SK-N-SH (cell line): ENCODE data around the gene CD248. TPM values are rescaled to one million over a fixed set of nuclear protein-coding genes. Genes with fewer than 3 reads are reported as not detected.
A peak's percentile ranks its signal among the peaks of the same experiment; 100 is the strongest.

Experiments used
- CTCF ChIA-PET: fragments of 300-600, 350-600 bp; formaldehyde crosslinking; extraction: SDS; loops from one replicate; lab custom pipeline; 2021; lab: Yijun Ruan, JAX
- POLR2A ChIA-PET: fragments of 350-600 bp; sonication (Branson Sonifier 250); formaldehyde crosslinking; extraction: SDS; loops from one replicate; lab custom pipeline; 2020; ENCODE audit warnings: antibody characterized with exemption, inconsistent platforms; lab: Yijun Ruan, JAX
- DNase-seq: peaks from one replicate; pipeline ENCODE4 v3.0.0; 2012
- H2AFZ ChIP-seq: fragments of 200-600 bp; sonication (generic); 2 replicates; pipeline ENCODE4 v1.8.1; 2016; ENCODE audit warnings: antibody characterized with exemption, mild to moderate bottlenecking, low read depth
- H3F3A ChIP-seq: fragments of 200-600 bp; sonication (generic); replicated peaks from 2 replicates; pipeline ENCODE3; 2016; ENCODE audit warnings: antibody characterized with exemption, mild to moderate bottlenecking; ENCODE audit not compliant: insufficient read depth
- H3K27ac ChIP-seq, 2 experiments: fragments of 200-500 bp in 1 of 2; fragments of 200-600 bp in 1 of 2; sonication (Bioruptor generic) in 1 of 2; sonication (generic), shearing (Covaris generic) in 1 of 2; 2 replicates each; pipeline versions ENCODE4 v1.5.1 to v1.6.1; 2014 to 2016; ENCODE audit warnings: low read depth in 2 of 2, inconsistent platforms in 1 of 2, low read length in 1 of 2, mild to moderate bottlenecking in 1 of 2, mixed read lengths in 1 of 2
- H3K27me3 ChIP-seq: fragments of 200-600 bp; sonication (generic), shearing (Covaris generic); 2 replicates; pipeline ENCODE4 v1.6.1; 2016; ENCODE audit warnings: mixed run types; ENCODE audit not compliant: insufficient read depth
- H3K36me3 ChIP-seq, 2 experiments: fragments of 200-500 bp in 1 of 2; fragments of 200-600 bp in 1 of 2; sonication (Bioruptor generic) in 1 of 2; sonication (generic) in 1 of 2; replicated peaks in 1 of 2; 2 replicates each; pipeline versions ENCODE3 to v1.5.1; 2014 to 2016; ENCODE audit warnings: low read length in 1 of 2, mild to moderate bottlenecking in 1 of 2; ENCODE audit not compliant: insufficient read depth in 2 of 2, control insufficient read depth in 1 of 2
- H3K4me1 ChIP-seq, 2 experiments: fragments of 200-500 bp in 1 of 2; fragments of 200-600 bp in 1 of 2; sonication (Bioruptor generic) in 1 of 2; sonication (generic), shearing (Covaris generic) in 1 of 2; 2 replicates each; pipeline versions ENCODE4 v1.5.1 to v1.6.1; 2014 to 2016; ENCODE audit warnings: low read depth in 1 of 2, low read length in 1 of 2, mixed run types in 1 of 2; ENCODE audit not compliant: insufficient read depth in 2 of 2, control insufficient read depth in 1 of 2
- H3K4me2 ChIP-seq: fragments of 200-600 bp; sonication (generic), shearing (Covaris generic); 2 replicates; pipeline ENCODE4 v1.6.1; 2017; ENCODE audit warnings: mixed run types
- H3K4me3 ChIP-seq, 2 experiments: fragments of 200-500 bp in 1 of 2; fragments of 200-600 bp in 1 of 2; sonication (Bioruptor generic) in 1 of 2; sonication (generic), shearing (Covaris generic) in 1 of 2; 2 replicates each; pipeline versions ENCODE4 v1.5.1 to v1.8.1; 2014 to 2016; ENCODE audit warnings: low read depth in 2 of 2, inconsistent platforms in 1 of 2, low read length in 1 of 2, mild to moderate bottlenecking in 1 of 2, mixed read lengths in 1 of 2, moderate library complexity in 1 of 2
- H3K79me2 ChIP-seq: fragments of 200-600 bp; sonication (generic); 2 replicates; pipeline ENCODE4 v1.8.1; 2017; ENCODE audit warnings: mild to moderate bottlenecking; ENCODE audit not compliant: insufficient read depth
- H3K9ac ChIP-seq: fragments of 200-600 bp; sonication (generic); 2 replicates; pipeline ENCODE4 v1.6.1; 2017; ENCODE audit warnings: mixed run types
- H3K9me2 ChIP-seq: fragments of 200-600 bp; sonication (generic); 2 replicates; pipeline ENCODE4 v1.6.1; 2017; ENCODE audit warnings: mixed run types
- H3K9me3 ChIP-seq: fragments of 200-600 bp; sonication (generic); 2 replicates; pipeline ENCODE4 v1.6.1; 2017; ENCODE audit warnings: mixed run types, mild to moderate bottlenecking, moderate library complexity
- H4K20me1 ChIP-seq: fragments of 200-600 bp; sonication (generic); 2 replicates; pipeline ENCODE4 v1.6.1; 2017; ENCODE audit warnings: mild to moderate bottlenecking, mixed run types; ENCODE audit not compliant: insufficient read depth
- CTCF ChIP-seq: fragments of 200-600 bp; sonication (generic); IDR thresholded peaks from 2 replicates; pipeline ENCODE4 v1.6.1; 2017; ENCODE audit warnings: antibody characterized with exemption, mild to moderate bottlenecking, moderate library complexity
- MXI1 ChIP-seq: IDR thresholded peaks from 2 replicates; pipeline ENCODE4 v1.6.1; 2012; ENCODE audit warnings: mild to moderate bottlenecking, low read depth, low read length, improper control_type of control experiment
- RAD21 ChIP-seq: IDR thresholded peaks from 2 replicates; pipeline ENCODE4 v1.6.1; 2012; ENCODE audit warnings: mild to moderate bottlenecking, low read length
- RCOR1 ChIP-seq: fragments of 150-350 bp; IDR thresholded peaks from 2 replicates; pipeline ENCODE4 v1.6.1; 2017; ENCODE audit warnings: antibody characterized with exemption, low read length
- SMC3 ChIP-seq: IDR thresholded peaks from 2 replicates; pipeline ENCODE4 v1.6.1; 2012; ENCODE audit warnings: low read depth, low read length, improper control_type of control experiment
- USF2 ChIP-seq: fragments of 150-350 bp; IDR thresholded peaks from 2 replicates; pipeline ENCODE4 v1.6.1; 2017; ENCODE audit warnings: antibody characterized with exemption, low read length, low read depth, borderline replicate concordance
- WGBS: methylation state at CpG from one replicate; pipeline ENCODE4 v1.1.6; 2017; ENCODE audit warnings: low lambda C conversion rate; 5-methylcytosine and 5-hydroxymethylcytosine counted together
- polyA plus RNA-seq, 3 experiments: library from polyadenylated mRNA; depleted of rRNA; stranded (reverse); fragments of >200 nt; gene quantifications; 2 replicates each; pipeline ENCODE4 v1.2.3, GENCODE V29; 2012
- TF ChIP-seq, protein P1 (sequence below): IDR thresholded peaks from 2 replicates; pipeline ENCODE4 v1.4.0; 2012; ENCODE audit warnings: low read depth, borderline replicate concordance
- TF ChIP-seq, protein P2 (sequence below): fragments of 150-350 bp; IDR thresholded peaks from 2 replicates; pipeline ENCODE4 v1.6.1; 2016; ENCODE audit warnings: mild to moderate bottlenecking, low read depth, low read length
- TF ChIP-seq, protein P3 (sequence below): IDR thresholded peaks from 2 replicates; pipeline ENCODE4 v1.6.1; 2012; ENCODE audit warnings: mild to moderate bottlenecking, low read depth, low read length, moderate library complexity

CD248 gene
- polyA plus RNA-seq, 1 of the 3 experiments (the other 2 are of a cell fraction), result 7.7 TPM

- Histone ChIP-seq H3K4me1 (peaks cover 25 to 64% of the 10 kb centered on the region in 2 experiments), H3K27ac (peak overlapping the region; percentile 94 to 100), H3F3A (peaks cover 15% of the 10 kb centered on the region), H3K79me2 (no peaks in the 10 kb centered on the region), H3K27me3 (no peaks in the 10 kb centered on the region), H3K4me2 (peak overlapping the region; percentile 80), H2AFZ (peak overlapping the region; percentile 53; the same call in 1 of the 2 replicates), H3K9ac (peak overlapping the region; percentile 75), H3K9me3 (no peaks in the 10 kb centered on the region), H4K20me1 (no peaks in the 10 kb centered on the region), H3K36me3 (no peaks in the 10 kb centered on the region), H3K9me2 (no peaks in the 10 kb centered on the region), H3K4me3 (peak overlapping the region; percentile 45 to 48)
- CTCF ChIA-PET, result interaction anchor here (0.7 to 12.4 kb wide), 19 partner anchors 9 to 200 kb away, joined by 3 to 280 read pairs (median 26); partner anchors contain the start of genes B4GAT1, BRMS1, CNIH2 and MRPL11
- TF ChIP-seq RAD21, result peak; percentile 55
- TF ChIP-seq MXI1, result 0 out of 2 replicates have a peak, but pooled peaks have one; percentile 6
- TF ChIP-seq, protein P1, sequence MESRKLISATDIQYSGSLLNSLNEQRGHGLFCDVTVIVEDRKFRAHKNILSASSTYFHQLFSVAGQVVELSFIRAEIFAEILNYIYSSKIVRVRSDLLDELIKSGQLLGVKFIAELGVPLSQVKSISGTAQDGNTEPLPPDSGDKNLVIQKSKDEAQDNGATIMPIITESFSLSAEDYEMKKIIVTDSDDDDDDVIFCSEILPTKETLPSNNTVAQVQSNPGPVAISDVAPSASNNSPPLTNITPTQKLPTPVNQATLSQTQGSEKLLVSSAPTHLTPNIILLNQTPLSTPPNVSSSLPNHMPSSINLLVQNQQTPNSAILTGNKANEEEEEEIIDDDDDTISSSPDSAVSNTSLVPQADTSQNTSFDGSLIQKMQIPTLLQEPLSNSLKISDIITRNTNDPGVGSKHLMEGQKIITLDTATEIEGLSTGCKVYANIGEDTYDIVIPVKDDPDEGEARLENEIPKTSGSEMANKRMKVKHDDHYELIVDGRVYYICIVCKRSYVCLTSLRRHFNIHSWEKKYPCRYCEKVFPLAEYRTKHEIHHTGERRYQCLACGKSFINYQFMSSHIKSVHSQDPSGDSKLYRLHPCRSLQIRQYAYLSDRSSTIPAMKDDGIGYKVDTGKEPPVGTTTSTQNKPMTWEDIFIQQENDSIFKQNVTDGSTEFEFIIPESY, result no peak
- 0 out of 2 replicates have a peak, but pooled peaks have one; percentile 2 for TF ChIP-seq RCOR1
- TF ChIP-seq USF2, result no peak
- TF ChIP-seq, protein P2, sequence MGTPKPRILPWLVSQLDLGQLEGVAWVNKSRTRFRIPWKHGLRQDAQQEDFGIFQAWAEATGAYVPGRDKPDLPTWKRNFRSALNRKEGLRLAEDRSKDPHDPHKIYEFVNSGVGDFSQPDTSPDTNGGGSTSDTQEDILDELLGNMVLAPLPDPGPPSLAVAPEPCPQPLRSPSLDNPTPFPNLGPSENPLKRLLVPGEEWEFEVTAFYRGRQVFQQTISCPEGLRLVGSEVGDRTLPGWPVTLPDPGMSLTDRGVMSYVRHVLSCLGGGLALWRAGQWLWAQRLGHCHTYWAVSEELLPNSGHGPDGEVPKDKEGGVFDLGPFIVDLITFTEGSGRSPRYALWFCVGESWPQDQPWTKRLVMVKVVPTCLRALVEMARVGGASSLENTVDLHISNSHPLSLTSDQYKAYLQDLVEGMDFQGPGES, result no peak
- peak; percentile 46; the same call in 1 of the 2 replicates for TF ChIP-seq CTCF
- TF ChIP-seq SMC3, result peak; percentile 52; the same call in 1 of the 2 replicates
- TF ChIP-seq, protein P3, sequence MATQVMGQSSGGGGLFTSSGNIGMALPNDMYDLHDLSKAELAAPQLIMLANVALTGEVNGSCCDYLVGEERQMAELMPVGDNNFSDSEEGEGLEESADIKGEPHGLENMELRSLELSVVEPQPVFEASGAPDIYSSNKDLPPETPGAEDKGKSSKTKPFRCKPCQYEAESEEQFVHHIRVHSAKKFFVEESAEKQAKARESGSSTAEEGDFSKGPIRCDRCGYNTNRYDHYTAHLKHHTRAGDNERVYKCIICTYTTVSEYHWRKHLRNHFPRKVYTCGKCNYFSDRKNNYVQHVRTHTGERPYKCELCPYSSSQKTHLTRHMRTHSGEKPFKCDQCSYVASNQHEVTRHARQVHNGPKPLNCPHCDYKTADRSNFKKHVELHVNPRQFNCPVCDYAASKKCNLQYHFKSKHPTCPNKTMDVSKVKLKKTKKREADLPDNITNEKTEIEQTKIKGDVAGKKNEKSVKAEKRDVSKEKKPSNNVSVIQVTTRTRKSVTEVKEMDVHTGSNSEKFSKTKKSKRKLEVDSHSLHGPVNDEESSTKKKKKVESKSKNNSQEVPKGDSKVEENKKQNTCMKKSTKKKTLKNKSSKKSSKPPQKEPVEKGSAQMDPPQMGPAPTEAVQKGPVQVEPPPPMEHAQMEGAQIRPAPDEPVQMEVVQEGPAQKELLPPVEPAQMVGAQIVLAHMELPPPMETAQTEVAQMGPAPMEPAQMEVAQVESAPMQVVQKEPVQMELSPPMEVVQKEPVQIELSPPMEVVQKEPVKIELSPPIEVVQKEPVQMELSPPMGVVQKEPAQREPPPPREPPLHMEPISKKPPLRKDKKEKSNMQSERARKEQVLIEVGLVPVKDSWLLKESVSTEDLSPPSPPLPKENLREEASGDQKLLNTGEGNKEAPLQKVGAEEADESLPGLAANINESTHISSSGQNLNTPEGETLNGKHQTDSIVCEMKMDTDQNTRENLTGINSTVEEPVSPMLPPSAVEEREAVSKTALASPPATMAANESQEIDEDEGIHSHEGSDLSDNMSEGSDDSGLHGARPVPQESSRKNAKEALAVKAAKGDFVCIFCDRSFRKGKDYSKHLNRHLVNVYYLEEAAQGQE, result peak; percentile 7; the same call in 1 of the 2 replicates
- peak; percentile 90 for DNase-seq
- POLR2A ChIA-PET, result interaction anchor here (0.6 to 3.1 kb wide), 14 partner anchors 9 to 1107 kb away, joined by 3 to 33 read pairs (median 6); partner anchors contain the start of genes B4GAT1, BRMS1, MRPL11 and RIN1
- 34% methylated on average over 16 of the region's 38 CpGs for WGBS
Measured at GRCh38 chr11:66313321-66314185, 3.3 kb downstream of the CD248 start.
